GM12892 (cell line): Measurements from ENCODE around the gene LTN1.
"Not testable (repeated sequence)": the region's sequence is repeated elsewhere in the genome, so short reads cannot be mapped to it uniquely, and the experiment has no call there.

Experiments
- DNase-seq: peaks from one replicate; pipeline ENCODE4 v3.0.0; 2011; ENCODE audit not compliant: insufficient read length
- FAIRE-seq: peaks from 2 replicates; lab custom pipeline; 2011; peaks lifted over from hg19 to GRCh38; lab: Jason Lieb, UNC
- POLR2A ChIP-seq: IDR thresholded peaks from 2 replicates; pipeline ENCODE4 v1.6.1; 2011; ENCODE audit warnings: low read depth, low read length, control low read depth
- POLR2AphosphoS5 ChIP-seq: IDR thresholded peaks from 2 replicates; pipeline ENCODE4 v1.6.1; 2011; ENCODE audit warnings: low read depth, low read length, control low read depth
- TAF1 ChIP-seq: IDR thresholded peaks from 2 replicates; pipeline ENCODE4 v1.6.1; 2011; ENCODE audit warnings: low read depth, mild to moderate bottlenecking, control low read depth, low read length, borderline replicate concordance

The LTN1 gene

DNA sequence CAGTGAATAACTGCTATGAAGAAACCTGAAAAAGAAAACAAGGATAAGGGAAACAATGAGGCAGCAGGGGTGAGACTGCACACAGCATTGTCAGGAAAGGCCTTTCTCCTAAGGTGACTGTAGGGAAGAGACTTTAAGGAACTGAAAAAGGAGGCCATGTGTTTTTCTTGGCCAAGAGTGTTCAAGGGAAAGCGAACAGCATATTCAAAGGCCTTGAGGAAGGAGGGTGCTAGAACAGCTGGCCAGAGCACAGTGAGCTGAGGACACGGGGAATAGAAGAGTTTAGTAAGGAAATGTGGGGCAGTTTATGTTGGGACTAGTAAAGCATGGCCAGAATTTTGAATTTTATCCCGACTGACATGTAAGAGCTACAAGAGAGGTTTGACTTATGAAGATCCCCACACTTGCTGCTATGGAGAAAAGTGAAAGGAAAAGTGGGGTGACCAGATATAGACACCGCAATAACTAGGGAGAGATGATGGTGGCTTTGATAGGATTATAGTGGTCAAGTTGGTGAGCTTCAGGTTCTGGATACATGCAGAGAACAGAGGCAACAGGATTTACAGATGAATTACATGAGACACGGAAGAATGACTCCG, 25.1 kb upstream of the LTN1 start:
- FAIRE-seq (peak; percentile 81), DNase-seq (no peak)
- TF ChIP-seq POLR2AphosphoS5, result no peak
- no peak for TF ChIP-seq TAF1
- TF ChIP-seq POLR2A, result no peak

GRCh38 chr21:29011236-29011635, 18.6 kb upstream of the LTN1 start:
- FAIRE-seq, result not testable (repeated sequence)

DNA sequence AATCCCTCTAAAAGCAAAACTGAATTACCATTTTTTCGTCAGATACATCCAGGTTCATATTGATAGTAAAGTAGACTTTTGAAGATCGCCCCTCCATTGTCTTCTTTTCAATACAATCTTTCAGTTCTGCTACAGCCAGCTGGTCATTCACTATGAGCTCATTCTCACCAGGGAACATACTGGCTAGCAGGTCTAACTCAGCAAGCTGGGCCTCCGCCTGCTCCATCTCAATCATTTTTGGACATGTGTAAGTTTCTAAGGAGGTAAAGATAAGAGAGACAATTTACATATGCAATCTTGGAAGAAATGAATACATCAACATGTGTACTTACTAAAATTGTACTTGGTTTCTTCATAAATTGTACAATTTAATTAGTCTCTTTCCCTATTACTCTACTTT, 15.7 kb upstream of the LTN1 start:
- DNase-seq (no peak), FAIRE-seq (no peak)
- TF ChIP-seq POLR2AphosphoS5, result no peak
- TF ChIP-seq POLR2A, result no peak
- no peak for TF ChIP-seq TAF1

More at GRCh38 chr21:29011236-29011635, 18.6 kb upstream of the LTN1 start:
- DNase-seq, result not testable (repeated sequence)

GRCh38 chr21:29007810-29008209, 15.1 kb upstream of the LTN1 start:
- no peak for FAIRE-seq
- no peak for TF ChIP-seq TAF1
- no peak for TF ChIP-seq POLR2AphosphoS5
- TF ChIP-seq POLR2A, result no peak
- no peak for DNase-seq

GRCh38 chr21:29007135-29007534, 14.5 kb upstream of the LTN1 start:
- DNase-seq (no peak), FAIRE-seq (peak; percentile 53)
- no peak for TF ChIP-seq POLR2AphosphoS5
- no peak for TF ChIP-seq TAF1
- no peak for TF ChIP-seq POLR2A

DNA sequence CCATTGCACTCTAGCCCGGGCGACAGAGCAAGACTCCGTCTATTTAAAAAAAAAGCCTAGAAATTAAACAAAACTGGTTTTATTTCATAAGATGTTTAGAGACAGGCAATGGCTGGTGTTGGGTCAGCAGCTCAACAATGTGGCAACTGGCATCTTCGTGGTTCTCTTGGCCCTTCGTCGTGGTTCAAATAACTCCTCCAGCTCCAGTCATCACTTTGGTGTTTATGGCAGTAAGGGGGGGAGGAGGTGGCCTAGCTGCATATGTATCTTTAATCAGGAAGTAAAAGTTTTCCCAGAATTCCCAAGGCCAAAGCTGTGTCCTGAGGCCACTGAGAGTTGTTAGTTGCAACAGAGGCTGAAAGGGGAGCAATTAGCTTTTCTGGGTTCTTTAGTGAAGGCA, 13.0 kb upstream of the LTN1 start:
- TF ChIP-seq POLR2AphosphoS5 (no peak), POLR2A (no peak), TAF1 (no peak)
- FAIRE-seq (no peak), DNase-seq (no peak)

- FAIRE-seq (peak; percentile 100), DNase-seq (peak; percentile 85)
- TF ChIP-seq TAF1 (peak; percentile 94), POLR2AphosphoS5 (peak; percentile 99), POLR2A (peak; percentile 99)
Observed at GRCh38 chr21:29002442-29003144, 9.9 kb upstream of the LTN1 start.

- DNase-seq, result no peak
- TF ChIP-seq TAF1 (no peak), POLR2A (no peak), POLR2AphosphoS5 (no peak)
- no peak for FAIRE-seq
Observed at GRCh38 chr21:28993293-28993629, 584 bp upstream of the LTN1 start.

DNA sequence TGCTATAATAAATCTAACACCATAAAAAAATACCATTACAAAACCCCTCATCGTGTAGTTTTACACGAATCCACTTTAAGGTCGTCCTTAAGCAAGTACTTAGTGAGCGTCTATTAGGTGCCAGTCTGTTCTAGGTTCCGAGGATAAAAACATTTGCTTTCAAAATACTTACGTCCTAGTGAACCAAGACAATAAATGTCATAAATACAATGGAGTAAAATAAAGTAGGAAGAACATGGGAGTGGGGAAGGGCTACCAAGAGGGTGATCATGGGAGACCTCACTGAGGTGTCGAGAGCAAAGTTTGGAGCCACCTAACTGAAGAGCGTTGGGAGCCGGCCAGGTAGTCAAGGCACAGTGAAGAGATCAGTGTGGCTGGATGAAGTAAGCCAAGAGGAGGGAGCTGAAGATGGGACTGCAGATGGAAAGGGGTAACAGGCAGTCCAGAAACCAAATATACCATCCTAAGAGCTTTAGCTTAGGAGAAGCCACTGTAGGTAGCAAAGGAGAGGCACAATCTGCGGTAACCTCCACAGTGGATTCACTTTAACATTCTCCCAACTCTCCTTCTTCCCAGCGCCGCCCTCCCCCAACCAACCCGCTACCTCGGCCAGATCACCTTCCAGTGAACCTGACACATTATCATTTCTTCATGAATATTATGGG, 684 bp downstream of the LTN1 start:
- FAIRE-seq, result no peak
- TF ChIP-seq TAF1 (no peak), POLR2A (no peak), POLR2AphosphoS5 (no peak)
- DNase-seq, result no peak

GRCh38 chr21:28988146-28988545, 4.5 kb downstream of the LTN1 start:
- DNase-seq, FAIRE-seq: not testable (repeated sequence)

DNA sequence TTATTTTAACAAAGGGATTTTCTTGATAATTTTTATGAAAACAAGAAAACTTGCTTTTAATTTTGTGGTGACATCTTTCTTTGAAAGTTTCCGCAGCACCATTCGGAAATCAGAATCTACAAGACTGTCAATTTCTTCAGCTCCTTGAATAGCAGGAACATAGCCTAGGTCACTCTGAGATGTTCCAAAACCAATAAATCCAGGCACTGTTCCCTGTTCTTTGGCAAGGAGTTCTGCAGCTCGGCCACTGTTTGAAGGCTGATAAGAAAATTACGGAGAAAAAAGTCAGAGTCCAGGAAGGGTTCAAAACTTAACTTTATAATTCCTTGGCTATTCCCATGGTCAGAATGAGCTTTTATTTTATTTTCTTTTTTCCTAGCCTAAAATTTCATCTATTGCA, 6.0 kb downstream of the LTN1 start:
- no peak for TF ChIP-seq POLR2A
- TF ChIP-seq POLR2AphosphoS5, result no peak
- TF ChIP-seq TAF1, result no peak
- DNase-seq, result no peak
- FAIRE-seq, result no peak

GRCh38 chr21:28982637-28983036, 10.0 kb downstream of the LTN1 start:
- FAIRE-seq (no peak), DNase-seq (no peak)
- no peak for TF ChIP-seq TAF1
- no peak for TF ChIP-seq POLR2AphosphoS5
- no peak for TF ChIP-seq POLR2A
